Hematopoietic multipotent progenitor cell treated with erythropoietin and hydrocortisone succinate and interleukin-3 and kit ligand, for 15 days (in vitro differentiated cells): ENCODE measurements around the gene NRXN2.

Experiments used
- DNase-seq: peaks from one replicate; pipeline ENCODE4 v3.0.0-alpha.2; 2015; ENCODE audit warnings: low spot score

The NRXN2 gene

DNA sequence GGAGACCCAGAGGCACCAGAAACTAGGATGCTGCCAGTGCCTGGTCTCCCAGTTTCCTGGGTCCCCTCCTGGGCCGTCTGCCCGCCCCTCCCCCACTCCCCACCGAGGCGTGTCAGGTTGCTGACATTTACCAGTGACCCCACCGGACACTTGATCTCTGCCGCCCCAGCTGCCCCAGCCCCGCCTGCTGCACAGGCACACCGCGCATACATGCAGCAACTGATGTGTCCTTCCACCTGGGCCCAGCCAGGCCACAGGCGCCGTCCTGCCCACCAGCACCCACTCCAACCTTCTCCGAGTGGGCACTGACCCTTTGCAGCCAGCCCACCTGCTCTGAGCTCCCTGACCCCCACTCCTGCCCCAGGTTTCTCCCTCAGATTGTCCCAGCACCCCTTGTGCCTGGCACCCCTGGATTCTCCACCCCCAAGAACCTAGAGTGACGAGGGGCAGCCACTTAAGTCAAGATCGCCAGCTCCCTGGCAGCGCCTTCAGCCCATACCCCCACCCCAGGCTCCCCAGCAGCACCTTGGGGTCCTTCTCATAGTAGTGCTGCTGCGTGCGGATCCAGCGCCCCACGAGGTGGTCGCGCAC lies 36.2 kb upstream of the NRXN2 start:
- no peak for DNase-seq

GRCh38 chr11:64758330-64759079 lies 35.5 kb upstream of the NRXN2 start:
- DNase-seq: no peak

DNA sequence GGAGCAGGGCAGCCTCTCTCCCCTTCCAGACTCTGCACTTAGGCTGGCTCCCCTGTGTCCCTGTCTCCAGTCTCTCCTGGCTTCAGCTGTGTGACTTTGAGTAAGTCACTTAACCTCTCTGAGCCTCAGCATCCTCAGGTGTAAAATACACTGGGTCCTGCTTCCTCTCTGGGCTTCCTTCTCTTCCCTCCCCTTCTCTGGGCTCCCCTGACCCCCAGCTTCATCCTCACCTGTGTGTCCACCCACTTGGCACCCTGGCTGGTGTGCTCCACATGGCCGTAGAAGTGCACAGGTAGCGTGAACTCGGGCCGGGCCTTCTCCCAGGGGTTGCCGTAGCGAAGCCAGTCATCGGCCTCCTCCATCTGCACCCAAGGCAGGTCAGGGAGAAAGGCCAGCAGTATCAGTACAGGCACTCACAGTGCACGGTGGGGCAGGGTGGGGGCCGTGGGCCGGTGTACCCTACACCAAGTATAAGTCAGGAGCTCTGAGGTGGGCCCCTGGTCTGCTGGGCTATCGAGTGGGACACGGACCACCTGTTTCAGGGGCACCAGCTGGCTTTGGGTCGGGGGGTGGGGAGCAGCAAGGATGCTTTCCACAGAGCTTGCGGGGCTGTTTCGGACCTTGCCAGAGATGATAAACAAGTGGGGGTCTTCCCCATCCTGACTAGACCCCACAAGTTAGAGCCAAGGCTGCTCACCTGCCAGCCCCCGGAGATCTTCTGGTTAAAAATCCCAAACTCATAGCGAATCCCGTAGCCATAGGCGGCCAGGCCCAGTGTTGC lies 34.7 kb upstream of the NRXN2 start:
- DNase-seq: no peak

GRCh38 chr11:64755681-64756361 lies 32.8 kb upstream of the NRXN2 start:
- no peak for DNase-seq

- no peak for DNase-seq
These were observed 32.1 kb upstream of the NRXN2 start for GRCh38 chr11:64754919-64755662.

DNA sequence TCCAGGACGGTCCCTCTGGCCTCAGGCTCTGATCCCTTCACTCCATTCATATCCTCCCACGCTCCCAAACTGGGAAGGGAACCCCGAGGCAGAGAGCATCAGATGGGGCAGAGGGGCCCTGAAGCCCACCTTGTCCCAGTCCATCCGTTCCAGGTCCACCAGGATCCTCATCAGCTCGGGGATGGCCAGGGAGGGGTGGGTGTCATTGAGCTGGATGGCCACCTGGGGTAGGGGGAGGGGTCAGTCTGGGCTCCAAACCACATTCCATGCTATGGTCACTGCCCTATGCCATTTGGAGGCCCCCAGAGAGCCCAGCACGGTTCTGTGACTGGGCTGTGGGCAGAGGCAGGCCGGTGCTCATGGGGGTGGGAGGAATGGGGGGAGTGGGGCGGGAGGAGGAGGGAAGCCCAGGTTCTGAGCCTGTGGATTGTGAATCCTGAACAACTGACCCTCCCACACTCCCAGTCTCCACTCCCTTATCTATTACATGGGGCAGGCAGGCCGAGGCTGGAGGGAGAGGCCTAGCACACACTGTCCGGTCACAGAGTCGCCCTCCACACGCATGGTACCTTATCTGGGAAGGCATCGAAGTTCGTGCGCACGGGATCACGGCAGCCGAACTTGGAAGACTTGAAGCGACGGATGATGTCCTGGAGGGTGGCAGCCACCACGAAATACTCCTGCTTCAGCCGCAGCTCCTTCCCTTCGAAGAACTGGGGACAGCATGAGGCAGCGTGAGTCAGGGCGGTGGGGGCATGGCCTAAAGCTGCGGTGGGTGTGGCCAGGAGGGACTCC lies 31.3 kb upstream of the NRXN2 start:
- no peak for DNase-seq

DNA sequence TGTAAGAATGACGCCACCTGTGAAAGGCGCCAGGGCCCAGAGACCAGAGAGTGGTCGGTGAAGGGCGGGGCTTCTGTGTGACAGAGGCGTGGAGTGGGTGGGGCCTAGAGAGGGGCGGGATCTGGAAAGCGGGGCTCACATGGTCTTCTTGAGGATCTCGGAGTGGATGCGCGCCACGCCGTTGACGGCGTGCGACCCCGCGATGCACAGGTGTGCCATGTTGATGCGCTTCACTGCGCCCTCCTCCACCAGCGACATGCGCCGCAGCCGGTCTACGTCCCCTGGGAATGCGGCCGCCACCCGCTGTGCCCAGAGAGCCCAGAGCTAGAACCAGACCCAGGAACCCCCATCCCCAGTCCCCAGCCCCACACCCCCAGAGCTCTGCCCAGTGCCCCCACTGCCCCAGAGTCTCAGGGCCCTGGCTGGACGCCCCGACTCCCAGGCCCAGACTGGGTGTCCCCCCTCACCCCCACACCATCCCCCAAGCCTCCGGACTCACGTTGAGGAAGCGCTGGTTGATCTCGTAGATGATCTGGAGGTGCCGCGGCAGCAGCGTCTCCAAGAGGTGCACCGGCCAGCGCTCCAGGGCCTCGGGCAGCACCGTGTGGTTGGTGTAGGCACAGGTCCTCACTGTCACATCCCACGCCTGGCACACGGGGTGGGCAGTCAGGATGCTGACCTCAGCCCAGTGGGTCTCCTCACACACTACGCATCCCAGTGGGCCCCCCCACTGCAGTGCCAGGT lies 30.6 kb upstream of the NRXN2 start:
- DNase-seq: no peak

GRCh38 chr11:64753019-64753379 lies 30.0 kb upstream of the NRXN2 start:
- no peak for DNase-seq

GRCh38 chr11:64752175-64752970 lies 29.4 kb upstream of the NRXN2 start:
- DNase-seq: no peak

- DNase-seq: no peak
These were observed 28.6 kb upstream of the NRXN2 start for GRCh38 chr11:64751580-64751979.

GRCh38 chr11:64751136-64751535 lies 28.1 kb upstream of the NRXN2 start:
- no peak for DNase-seq

- no peak for DNase-seq
These were observed 27.5 kb upstream of the NRXN2 start for GRCh38 chr11:64750361-64751054.

GRCh38 chr11:64747961-64748665 lies 25.1 kb upstream of the NRXN2 start:
- DNase-seq: no peak

DNA sequence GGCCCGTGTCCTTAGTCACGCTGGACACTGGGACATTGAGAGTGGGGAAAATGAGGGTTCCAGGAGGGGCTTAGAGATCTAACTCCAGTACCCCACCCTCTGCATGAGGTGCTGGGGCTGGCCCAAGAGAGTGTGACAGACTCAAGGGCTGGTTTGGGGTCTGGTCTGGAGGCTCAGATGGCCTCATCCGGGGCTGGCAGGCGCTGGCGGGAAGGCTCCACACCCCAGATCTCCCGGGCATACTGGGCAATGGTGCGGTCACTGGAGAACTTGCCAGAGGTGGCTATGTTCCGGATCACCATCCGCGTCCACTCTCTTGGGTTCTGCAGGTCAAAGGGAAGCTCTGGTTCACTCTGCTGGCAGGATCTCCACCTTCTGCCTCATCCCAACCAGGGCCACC lies 23.5 kb upstream of the NRXN2 start:
- DNase-seq: no peak

DNA sequence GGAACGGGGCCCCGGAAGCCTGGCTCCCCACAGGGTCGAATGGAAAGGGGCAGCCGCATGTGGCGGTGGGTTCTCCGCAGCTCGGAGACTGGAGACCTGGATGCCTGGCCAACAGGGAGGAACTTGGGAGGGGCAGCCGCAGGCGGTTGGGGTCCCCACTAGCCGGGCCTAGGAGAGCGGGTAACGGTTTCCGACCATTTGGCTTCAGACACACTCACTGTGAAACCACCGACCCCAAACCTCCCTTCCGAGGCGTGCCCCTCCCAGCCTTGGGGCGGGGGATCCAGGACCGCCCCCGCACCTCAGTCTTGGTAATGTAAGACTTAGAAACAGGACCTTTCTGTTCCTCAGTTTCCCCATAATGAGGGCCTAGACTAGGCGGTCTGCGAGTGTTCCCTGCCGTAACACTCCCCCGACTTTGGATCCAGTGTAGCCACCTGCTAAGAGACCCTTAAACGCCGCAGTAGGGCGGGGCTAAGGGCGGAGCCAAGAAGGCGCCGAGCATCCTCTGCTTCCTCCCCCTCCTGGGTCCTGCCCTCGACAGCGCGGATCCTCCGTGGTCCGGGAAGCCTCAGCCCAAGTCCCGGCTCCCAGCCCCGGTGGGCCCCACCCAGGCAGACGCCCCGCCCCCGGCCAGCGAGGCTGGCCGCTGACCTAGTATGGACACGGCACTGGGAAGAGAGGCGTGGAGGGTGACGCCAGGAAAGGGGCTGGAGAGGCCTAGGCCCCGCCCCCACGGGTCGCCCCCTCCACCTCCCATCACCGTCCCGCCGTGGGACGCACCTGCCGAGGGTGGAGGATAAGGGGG lies 22.7 kb upstream of the NRXN2 start:
- DNase-seq: no peak

DNA sequence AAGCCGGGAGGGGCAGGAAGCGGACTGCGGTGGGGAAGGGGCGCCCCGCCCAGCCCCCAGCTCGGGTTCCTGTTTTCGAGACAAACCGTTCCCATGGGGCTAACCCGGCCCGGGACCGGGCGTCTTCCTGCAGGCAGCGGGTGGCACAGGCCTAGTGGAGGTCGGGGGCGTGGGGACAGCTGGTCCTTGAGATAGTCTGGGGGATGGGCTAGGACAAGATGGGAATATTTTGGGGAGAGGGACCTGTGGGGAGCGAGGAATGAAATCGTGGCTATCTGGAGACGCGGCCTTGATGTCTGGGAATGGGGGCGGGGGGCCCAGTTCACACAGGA lies 22.2 kb upstream of the NRXN2 start:
- no peak for DNase-seq

GRCh38 chr11:64744544-64745188 lies 21.7 kb upstream of the NRXN2 start:
- DNase-seq: no peak
